ENCODE results near the gene GJA4. TPM values are rescaled to one million over a fixed set of nuclear protein-coding genes. Genes with fewer than 3 reads are reported as not detected.

GJA4 gene
- total RNA-seq, 2 donors from 2014 or later, result 41.3 to 64.2 TPM

- DNase-seq (ENCODE audit: low spot score) (no peak), ATAC-seq (ENCODE audit: insufficient number of reproducible peaks, low FRiP score, low read depth) (no peak)
- peak overlapping the region; percentile 60 to 81 for H3K27ac ChIP-seq
- peaks cover 14 to 50% of the 10 kb centered on the region in 2 donors for H3K4me1 ChIP-seq (ENCODE audit: control insufficient read depth in 1 of 2, low read depth in 2 of 2)
- peak overlapping the region; percentile 43 for H3K4me3 ChIP-seq
- no peaks in the 10 kb centered on the region for H3K9me3 ChIP-seq
- H3K36me3 ChIP-seq, result no peaks in the 10 kb centered on the region
- TF ChIP-seq, protein P1, sequence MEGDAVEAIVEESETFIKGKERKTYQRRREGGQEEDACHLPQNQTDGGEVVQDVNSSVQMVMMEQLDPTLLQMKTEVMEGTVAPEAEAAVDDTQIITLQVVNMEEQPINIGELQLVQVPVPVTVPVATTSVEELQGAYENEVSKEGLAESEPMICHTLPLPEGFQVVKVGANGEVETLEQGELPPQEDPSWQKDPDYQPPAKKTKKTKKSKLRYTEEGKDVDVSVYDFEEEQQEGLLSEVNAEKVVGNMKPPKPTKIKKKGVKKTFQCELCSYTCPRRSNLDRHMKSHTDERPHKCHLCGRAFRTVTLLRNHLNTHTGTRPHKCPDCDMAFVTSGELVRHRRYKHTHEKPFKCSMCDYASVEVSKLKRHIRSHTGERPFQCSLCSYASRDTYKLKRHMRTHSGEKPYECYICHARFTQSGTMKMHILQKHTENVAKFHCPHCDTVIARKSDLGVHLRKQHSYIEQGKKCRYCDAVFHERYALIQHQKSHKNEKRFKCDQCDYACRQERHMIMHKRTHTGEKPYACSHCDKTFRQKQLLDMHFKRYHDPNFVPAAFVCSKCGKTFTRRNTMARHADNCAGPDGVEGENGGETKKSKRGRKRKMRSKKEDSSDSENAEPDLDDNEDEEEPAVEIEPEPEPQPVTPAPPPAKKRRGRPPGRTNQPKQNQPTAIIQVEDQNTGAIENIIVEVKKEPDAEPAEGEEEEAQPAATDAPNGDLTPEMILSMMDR (IDR thresholded peaks at IDR 0.05), result no peak
- no peaks in the 10 kb centered on the region for H3K27me3 ChIP-seq (replicated peaks; ENCODE audit: insufficient read depth)
Measured at GRCh38 chr1:34825455-34826091, 32.8 kb downstream of the GJA4 start.

DNA sequence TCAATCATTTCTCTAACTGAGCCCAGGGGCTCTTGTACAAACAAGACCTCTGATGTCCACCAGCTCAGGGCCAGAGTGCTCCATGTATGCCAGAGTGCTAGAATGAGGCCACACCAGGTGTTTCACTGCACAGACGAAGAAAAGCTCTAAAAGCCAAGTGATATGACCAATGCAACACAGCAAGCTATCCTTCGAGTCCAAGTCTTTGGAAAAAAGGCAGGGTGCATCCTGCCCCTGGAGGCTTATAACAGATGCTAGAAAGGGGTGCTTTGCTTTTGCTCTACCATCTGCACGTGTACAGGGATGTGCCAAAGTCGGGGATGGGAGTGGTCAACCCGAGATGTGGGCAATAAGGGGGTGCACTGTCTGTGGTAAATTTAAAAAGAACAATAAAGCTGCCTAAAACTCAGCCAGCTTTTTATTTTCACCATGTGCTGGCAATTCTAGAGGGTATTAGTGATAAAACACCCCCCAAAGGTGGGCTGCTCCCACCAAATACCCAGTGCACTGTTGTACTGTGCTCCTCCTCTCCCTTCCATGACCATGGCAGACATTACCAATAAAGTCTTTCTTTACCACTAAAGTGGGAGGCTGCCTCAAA, 34.6 kb downstream of the GJA4 start:
- Histone ChIP-seq H3K4me3 (no peak overlapping the region), H3K9me3 (no peaks in the 10 kb centered on the region), H3K27me3 (replicated peaks; ENCODE audit: insufficient read depth) (no peaks in the 10 kb centered on the region), H3K27ac (peak overlapping the region in 1 of 2 donors; percentile 39), H3K36me3 (no peaks in the 10 kb centered on the region), H3K4me1 (ENCODE audit: control insufficient read depth in 1 of 2, low read depth in 2 of 2) (peaks cover 11 to 53% of the 10 kb centered on the region in 2 donors)
- TF ChIP-seq, protein P1 (IDR thresholded peaks at IDR 0.05), result no peak
- DNase-seq (ENCODE audit: low spot score), result no peak
- no peak for ATAC-seq (ENCODE audit: insufficient number of reproducible peaks, low FRiP score, low read depth)

DNA sequence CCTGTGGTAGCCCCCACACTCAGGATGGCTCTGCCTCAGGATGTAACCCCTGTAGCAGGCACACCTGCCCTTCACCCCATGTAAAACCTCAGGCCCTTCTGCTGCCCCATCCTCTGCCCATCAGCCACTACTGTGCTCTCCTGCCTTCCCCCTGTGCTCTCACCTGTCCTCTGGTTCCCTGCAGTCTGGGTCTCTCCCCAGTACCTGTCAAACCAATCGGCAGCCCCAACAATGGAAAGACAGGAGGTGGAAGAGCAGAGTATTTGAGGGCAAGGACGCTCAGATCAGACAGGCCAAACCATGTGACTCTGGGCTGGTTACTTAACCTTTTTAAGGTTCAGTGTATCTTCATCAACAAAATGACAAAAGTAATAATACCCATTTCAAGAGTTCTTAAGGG, 35.8 kb downstream of the GJA4 start:
- H3K36me3 ChIP-seq, result no peaks in the 10 kb centered on the region
- no peaks in the 10 kb centered on the region for H3K9me3 ChIP-seq
- H3K27me3 ChIP-seq (replicated peaks; ENCODE audit: insufficient read depth), result no peaks in the 10 kb centered on the region
- H3K4me1 ChIP-seq (ENCODE audit: control insufficient read depth in 1 of 2, low read depth in 2 of 2), result peaks cover 11 to 55% of the 10 kb centered on the region in 2 donors
- ATAC-seq (ENCODE audit: insufficient number of reproducible peaks, low FRiP score, low read depth) (no peak), DNase-seq (ENCODE audit: low spot score) (no peak)
- H3K4me3 ChIP-seq, result no peak overlapping the region
- H3K27ac ChIP-seq, result peak overlapping the region; percentile 39 to 62
- TF ChIP-seq, protein P1 (IDR thresholded peaks at IDR 0.05), result no peak

- H3K27me3 ChIP-seq (replicated peaks; ENCODE audit: insufficient read depth), result no peaks in the 10 kb centered on the region
- DNase-seq (ENCODE audit: low spot score), result no peak
Measured at GRCh38 chr1:34829250-34829649, 36.5 kb downstream of the GJA4 start.

DNA sequence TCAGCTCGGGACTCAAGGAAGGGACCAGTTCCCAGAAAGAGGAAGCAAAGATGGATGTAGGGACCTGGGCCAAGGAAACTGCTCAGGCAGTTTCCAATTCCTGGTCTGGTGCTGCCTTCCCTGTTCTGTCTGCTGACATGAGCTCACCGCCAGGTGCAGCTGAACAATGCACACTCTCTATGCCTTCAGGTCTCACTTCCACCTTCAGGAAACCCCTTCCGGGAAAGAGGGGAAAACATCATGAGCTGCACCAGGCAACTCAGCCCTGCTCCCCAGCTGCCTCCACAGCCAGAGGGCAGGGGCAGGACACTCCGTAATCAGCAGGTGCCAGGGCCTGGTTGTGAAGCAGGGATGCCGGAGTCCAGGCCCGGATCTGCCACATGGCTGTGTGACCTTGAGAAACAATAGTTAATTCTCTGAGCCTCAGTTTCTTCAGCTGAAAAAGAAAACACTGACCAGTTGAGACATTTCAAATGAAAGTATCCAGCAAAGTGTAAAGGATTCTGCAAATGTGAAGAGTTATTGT, 39.0 kb downstream of the GJA4 start:
- H3K4me3 ChIP-seq, result no peak overlapping the region
- H3K4me1 ChIP-seq (ENCODE audit: control insufficient read depth in 1 of 2, low read depth in 2 of 2), result peaks cover 9 to 56% of the 10 kb centered on the region in 2 donors
- H3K9me3 ChIP-seq, result no peaks in the 10 kb centered on the region
- peak overlapping the region in 1 of 2 donors; percentile 9 for H3K27ac ChIP-seq
- TF ChIP-seq, protein P1 (IDR thresholded peaks at IDR 0.05), result no peak
- ATAC-seq (ENCODE audit: insufficient number of reproducible peaks, low FRiP score, low read depth) (no peak), DNase-seq (ENCODE audit: low spot score) (no peak)
- H3K27me3 ChIP-seq (replicated peaks; ENCODE audit: insufficient read depth), result no peaks in the 10 kb centered on the region
- no peaks in the 10 kb centered on the region for H3K36me3 ChIP-seq

More at GRCh38 chr1:34829250-34829649, 36.5 kb downstream of the GJA4 start:
- Histone ChIP-seq H3K4me1 (ENCODE audit: control insufficient read depth in 1 of 2, low read depth in 2 of 2) (peaks cover 11 to 56% of the 10 kb centered on the region in 2 donors), H3K27ac (peak overlapping the region; percentile 34 to 62), H3K36me3 (no peaks in the 10 kb centered on the region), H3K9me3 (no peaks in the 10 kb centered on the region), H3K4me3 (no peak overlapping the region)
- no peak for ATAC-seq (ENCODE audit: insufficient number of reproducible peaks, low FRiP score, low read depth)
- TF ChIP-seq, protein P1 (IDR thresholded peaks at IDR 0.05), result no peak

All from thoracic aorta (tissue), 2 donors.